ENCODE measurements around the gene HDAC4.

The HDAC4 gene

DNA sequence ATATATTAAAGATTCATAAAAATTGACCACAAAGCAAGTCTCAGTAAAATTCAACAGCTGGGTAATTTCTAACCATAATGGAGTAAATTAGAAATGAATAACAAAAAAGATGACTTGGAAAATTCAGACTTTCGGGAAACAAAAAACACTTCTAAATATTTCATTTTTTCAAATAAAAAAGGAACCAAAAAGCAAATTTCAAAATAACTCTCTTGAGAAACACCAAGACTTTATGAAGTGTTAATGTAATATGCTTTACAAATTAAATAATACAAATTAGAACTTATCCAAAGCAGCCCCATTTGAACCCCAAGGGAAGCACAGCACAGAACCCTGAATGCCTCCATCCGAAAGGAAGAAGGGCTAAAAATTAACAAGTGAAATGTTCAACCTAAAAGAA lies 175.9 kb downstream of the HDAC4 start:
- Histone ChIP-seq H3K9me3 (ENCODE audit: control insufficient read depth in 5 of 5, low read length in 5 of 5) (no peaks in the 10 kb centered on the region), H3K27ac (ENCODE audit: low read depth, low read length) (peak overlapping the region; percentile 96), H3K27me3 (ENCODE audit: control insufficient read depth in 5 of 5, insufficient read depth in 4 of 5, low read length in 5 of 5) (no peaks in the 10 kb centered on the region), H3K9ac (ENCODE audit: low read length in 5 of 5) (peak overlapping the region in 1 of 5 donors; percentile 57), H3K4me3 (ENCODE audit: low read depth in 1 of 5, low read length in 5 of 5) (no peak overlapping the region), H3K4me1 (ENCODE audit: control insufficient read depth in 5 of 5, insufficient read depth in 5 of 5, low read length in 5 of 5) (peaks cover 33 to 75% (median 69%) of the 10 kb centered on the region in 5 donors), H3K36me3 (ENCODE audit: control insufficient read depth in 5 of 5, insufficient read depth in 5 of 5, low read length in 5 of 5) (no peaks in the 10 kb centered on the region)

DNA sequence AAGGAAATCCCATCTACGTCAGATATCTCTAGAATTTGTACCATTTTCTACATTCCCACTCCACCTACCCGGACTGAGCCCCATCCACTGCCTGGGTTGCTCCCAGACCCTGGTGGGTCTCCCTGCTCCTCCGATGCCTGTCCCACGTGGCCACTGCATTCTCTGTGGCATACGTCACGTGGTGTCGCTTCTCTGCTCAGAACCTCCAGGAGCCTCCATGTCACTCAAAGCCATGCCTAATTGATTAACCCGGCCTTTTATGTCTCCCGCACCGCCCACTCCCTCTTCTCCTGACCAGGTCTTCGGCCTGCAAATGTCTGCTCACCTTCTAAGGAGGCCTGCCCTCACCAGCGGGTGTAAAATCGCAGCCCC lies 176.6 kb downstream of the HDAC4 start:
- peaks cover 33 to 73% (median 69%) of the 10 kb centered on the region in 5 donors for H3K4me1 ChIP-seq (ENCODE audit: control insufficient read depth in 5 of 5, insufficient read depth in 5 of 5, low read length in 5 of 5)
- H3K4me3 ChIP-seq (ENCODE audit: low read depth in 1 of 5, low read length in 5 of 5), result no peak overlapping the region
- H3K27ac ChIP-seq (ENCODE audit: low read depth, low read length), result peak overlapping the region; percentile 96
- H3K9me3 ChIP-seq (ENCODE audit: control insufficient read depth in 5 of 5, low read length in 5 of 5), result no peaks in the 10 kb centered on the region
- no peaks in the 10 kb centered on the region for H3K36me3 ChIP-seq (ENCODE audit: control insufficient read depth in 5 of 5, insufficient read depth in 5 of 5, low read length in 5 of 5)
- peak overlapping the region in 1 of 5 donors; percentile 89 for H3K9ac ChIP-seq (ENCODE audit: low read length in 5 of 5)
- no peaks in the 10 kb centered on the region for H3K27me3 ChIP-seq (ENCODE audit: control insufficient read depth in 5 of 5, insufficient read depth in 4 of 5, low read length in 5 of 5)

DNA sequence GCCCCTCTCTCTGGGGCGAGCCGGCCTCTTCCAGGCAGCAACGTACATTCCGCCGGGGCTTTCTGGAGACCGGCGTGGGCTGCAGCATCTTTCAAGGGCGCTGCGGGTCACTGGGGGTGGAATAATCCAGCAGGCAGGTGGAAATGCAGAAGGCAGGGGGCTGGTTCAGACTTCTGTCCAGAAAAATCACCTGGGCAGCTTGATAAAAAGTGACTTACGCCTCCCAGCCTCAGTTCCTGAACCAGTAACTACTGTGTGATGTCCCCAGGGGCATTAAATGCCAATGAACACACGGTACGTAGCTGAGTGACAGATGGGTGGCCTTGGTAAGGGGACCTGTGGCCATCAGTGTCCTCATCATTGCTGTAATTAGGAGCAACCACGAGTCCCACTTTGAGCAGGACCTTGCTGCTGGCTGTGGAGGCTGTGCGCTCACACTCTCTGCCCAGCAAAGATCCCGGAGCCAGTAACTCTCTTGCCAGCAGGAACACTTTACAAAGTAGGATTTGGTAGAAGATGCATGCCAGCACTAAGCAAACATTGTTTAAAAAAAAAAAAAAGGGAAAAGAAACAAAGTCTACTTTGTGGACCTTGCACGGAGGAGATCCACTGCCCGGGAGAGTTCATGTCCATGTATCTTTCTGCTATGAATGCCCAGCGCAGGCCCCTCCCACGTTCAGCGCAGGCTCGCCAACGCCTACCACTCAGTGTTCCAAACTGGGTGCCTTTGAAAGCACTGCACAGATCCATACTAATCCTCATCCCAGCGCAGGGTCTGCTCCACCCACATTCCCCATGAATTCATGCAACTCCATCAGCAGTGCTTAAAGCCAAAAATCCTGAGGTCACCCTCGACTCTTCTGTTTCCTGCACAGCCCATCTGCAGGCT lies 177.3 kb downstream of the HDAC4 start:
- H3K9ac ChIP-seq (ENCODE audit: low read length in 5 of 5), result peak overlapping the region in 2 of 5 donors; percentile 53 to 89
- H3K27me3 ChIP-seq (ENCODE audit: control insufficient read depth in 5 of 5, insufficient read depth in 4 of 5, low read length in 5 of 5), result no peaks in the 10 kb centered on the region
- H3K27ac ChIP-seq (ENCODE audit: low read depth, low read length), result peak overlapping the region; percentile 96
- no peaks in the 10 kb centered on the region for H3K36me3 ChIP-seq (ENCODE audit: control insufficient read depth in 5 of 5, insufficient read depth in 5 of 5, low read length in 5 of 5)
- H3K4me1 ChIP-seq (ENCODE audit: control insufficient read depth in 5 of 5, insufficient read depth in 5 of 5, low read length in 5 of 5), result peaks cover 33 to 73% (median 69%) of the 10 kb centered on the region in 5 donors
- H3K9me3 ChIP-seq (ENCODE audit: control insufficient read depth in 5 of 5, low read length in 5 of 5), result no peaks in the 10 kb centered on the region
- H3K4me3 ChIP-seq (ENCODE audit: low read depth in 1 of 5, low read length in 5 of 5), result peak overlapping the region in 2 of 5 donors; percentile 43 to 62

GRCh38 chr2:239222706-239223309 lies 178.0 kb downstream of the HDAC4 start:
- H3K4me3 ChIP-seq (ENCODE audit: low read depth in 1 of 5, low read length in 5 of 5), result peak overlapping the region in 1 of 5 donors; percentile 43
- H3K27ac ChIP-seq (ENCODE audit: low read depth, low read length), result peak overlapping the region; percentile 96
- H3K36me3 ChIP-seq (ENCODE audit: control insufficient read depth in 5 of 5, insufficient read depth in 5 of 5, low read length in 5 of 5), result no peaks in the 10 kb centered on the region
- H3K9ac ChIP-seq (ENCODE audit: low read length in 5 of 5), result peak overlapping the region in 2 of 5 donors; percentile 63 to 89
- H3K9me3 ChIP-seq (ENCODE audit: control insufficient read depth in 5 of 5, low read length in 5 of 5), result no peaks in the 10 kb centered on the region
- H3K27me3 ChIP-seq (ENCODE audit: control insufficient read depth in 5 of 5, insufficient read depth in 4 of 5, low read length in 5 of 5), result no peaks in the 10 kb centered on the region
- H3K4me1 ChIP-seq (ENCODE audit: control insufficient read depth in 5 of 5, insufficient read depth in 5 of 5, low read length in 5 of 5), result peaks cover 33 to 71% (median 65%) of the 10 kb centered on the region in 5 donors

GRCh38 chr2:239222312-239222660 lies 178.5 kb downstream of the HDAC4 start:
- H3K9ac ChIP-seq (ENCODE audit: low read length in 5 of 5), result peak overlapping the region in 3 of 5 donors; percentile 0 to 89 (median 75)
- H3K4me3 ChIP-seq (ENCODE audit: low read depth in 1 of 5, low read length in 5 of 5), result peak overlapping the region in 3 of 5 donors; percentile 22 to 62 (median 33)
- H3K9me3 ChIP-seq (ENCODE audit: control insufficient read depth in 5 of 5, low read length in 5 of 5), result no peaks in the 10 kb centered on the region
- peak overlapping the region; percentile 96 for H3K27ac ChIP-seq (ENCODE audit: low read depth, low read length)
- H3K27me3 ChIP-seq (ENCODE audit: control insufficient read depth in 5 of 5, insufficient read depth in 4 of 5, low read length in 5 of 5), result no peaks in the 10 kb centered on the region
- peaks cover 31 to 65% (median 60%) of the 10 kb centered on the region in 5 donors for H3K4me1 ChIP-seq (ENCODE audit: control insufficient read depth in 5 of 5, insufficient read depth in 5 of 5, low read length in 5 of 5)
- no peaks in the 10 kb centered on the region for H3K36me3 ChIP-seq (ENCODE audit: control insufficient read depth in 5 of 5, insufficient read depth in 5 of 5, low read length in 5 of 5)

DNA sequence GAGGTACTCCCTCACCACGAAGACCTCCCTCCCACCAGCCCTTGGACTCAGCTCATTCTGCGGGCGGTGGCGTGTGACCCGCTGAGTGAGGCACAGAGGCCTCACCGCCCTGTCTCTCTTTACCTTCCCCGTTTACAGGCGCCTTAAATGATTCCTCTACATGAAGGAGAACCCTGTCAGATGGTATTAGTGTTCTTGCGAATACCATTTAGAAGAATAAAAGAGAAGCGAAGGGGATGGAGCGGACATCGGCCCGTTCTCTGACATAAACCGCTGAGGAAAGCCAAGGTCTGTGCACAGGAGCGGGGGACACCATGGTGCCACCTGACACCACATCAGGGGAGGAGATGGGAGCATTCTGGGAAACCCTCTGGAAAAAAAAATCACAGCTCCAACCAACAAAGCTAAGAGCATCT lies 179.8 kb downstream of the HDAC4 start:
- no peaks in the 10 kb centered on the region for H3K9me3 ChIP-seq (ENCODE audit: control insufficient read depth in 5 of 5, low read length in 5 of 5)
- no peaks in the 10 kb centered on the region for H3K36me3 ChIP-seq (ENCODE audit: control insufficient read depth in 5 of 5, insufficient read depth in 5 of 5, low read length in 5 of 5)
- no peak overlapping the region for H3K4me3 ChIP-seq (ENCODE audit: low read depth in 1 of 5, low read length in 5 of 5)
- H3K27me3 ChIP-seq (ENCODE audit: control insufficient read depth in 5 of 5, insufficient read depth in 4 of 5, low read length in 5 of 5), result no peaks in the 10 kb centered on the region
- H3K9ac ChIP-seq (ENCODE audit: low read length in 5 of 5), result peak overlapping the region in 3 of 5 donors; percentile 0 to 89 (median 75)
- peak overlapping the region; percentile 96 for H3K27ac ChIP-seq (ENCODE audit: low read depth, low read length)
- H3K4me1 ChIP-seq (ENCODE audit: control insufficient read depth in 5 of 5, insufficient read depth in 5 of 5, low read length in 5 of 5), result peaks cover 26 to 54% (median 50%) of the 10 kb centered on the region in 5 donors

GRCh38 chr2:239220341-239220740 lies 180.5 kb downstream of the HDAC4 start:
- H3K9me3 ChIP-seq (ENCODE audit: control insufficient read depth in 5 of 5, low read length in 5 of 5), result no peaks in the 10 kb centered on the region
- peaks cover 20 to 47% (median 44%) of the 10 kb centered on the region in 5 donors for H3K4me1 ChIP-seq (ENCODE audit: control insufficient read depth in 5 of 5, insufficient read depth in 5 of 5, low read length in 5 of 5)
- no peak overlapping the region for H3K9ac ChIP-seq (ENCODE audit: low read length in 5 of 5)
- no peaks in the 10 kb centered on the region for H3K36me3 ChIP-seq (ENCODE audit: control insufficient read depth in 5 of 5, insufficient read depth in 5 of 5, low read length in 5 of 5)
- peak overlapping the region; percentile 96 for H3K27ac ChIP-seq (ENCODE audit: low read depth, low read length)
- no peak overlapping the region for H3K4me3 ChIP-seq (ENCODE audit: low read depth in 1 of 5, low read length in 5 of 5)
- no peaks in the 10 kb centered on the region for H3K27me3 ChIP-seq (ENCODE audit: control insufficient read depth in 5 of 5, insufficient read depth in 4 of 5, low read length in 5 of 5)

- Histone ChIP-seq H3K4me3 (ENCODE audit: low read depth in 1 of 5, low read length in 5 of 5) (no peak overlapping the region), H3K9ac (ENCODE audit: low read length in 5 of 5) (no peak overlapping the region), H3K27ac (ENCODE audit: low read depth, low read length) (no peak overlapping the region), H3K9me3 (ENCODE audit: control insufficient read depth in 5 of 5, low read length in 5 of 5) (no peaks in the 10 kb centered on the region), H3K36me3 (ENCODE audit: control insufficient read depth in 5 of 5, insufficient read depth in 5 of 5, low read length in 5 of 5) (no peaks in the 10 kb centered on the region), H3K4me1 (ENCODE audit: control insufficient read depth in 5 of 5, insufficient read depth in 5 of 5, low read length in 5 of 5) (peaks cover 2 to 20% (median 12%) of the 10 kb centered on the region in 5 donors), H3K27me3 (ENCODE audit: control insufficient read depth in 5 of 5, insufficient read depth in 4 of 5, low read length in 5 of 5) (no peaks in the 10 kb centered on the region)
Observed at GRCh38 chr2:239216614-239217273, 184.1 kb downstream of the HDAC4 start.

DNA sequence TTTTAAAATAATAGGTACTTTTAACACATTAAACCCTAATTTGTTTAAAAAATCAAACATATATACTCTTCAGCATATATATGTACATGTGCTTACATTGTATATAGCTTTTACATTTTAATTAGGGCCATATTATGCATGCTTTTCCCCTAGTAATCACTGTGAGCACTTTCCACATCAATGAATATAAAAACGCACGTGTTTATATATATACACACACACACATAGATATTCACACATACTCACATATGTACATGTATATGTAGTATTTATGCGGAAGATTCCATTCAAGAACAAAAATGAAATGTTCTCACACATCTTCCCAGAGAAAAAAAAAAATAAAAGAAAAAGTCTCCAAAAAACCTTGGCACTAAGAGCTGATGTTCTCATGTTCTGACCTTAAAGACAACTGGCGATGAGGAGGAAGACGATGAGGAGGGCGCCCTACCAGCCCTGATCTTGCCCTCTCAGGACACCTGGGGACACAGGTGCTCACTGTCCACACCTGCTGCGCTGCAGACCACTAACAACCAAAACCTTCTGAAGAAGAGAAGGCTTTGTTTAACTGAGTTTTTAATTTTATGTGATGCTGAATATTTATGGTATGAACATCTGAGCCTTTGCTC lies 184.7 kb downstream of the HDAC4 start:
- H3K4me3 ChIP-seq (ENCODE audit: low read depth in 1 of 5, low read length in 5 of 5), result no peak overlapping the region
- H3K9ac ChIP-seq (ENCODE audit: low read length in 5 of 5), result no peak overlapping the region
- H3K27me3 ChIP-seq (ENCODE audit: control insufficient read depth in 5 of 5, insufficient read depth in 4 of 5, low read length in 5 of 5), result no peaks in the 10 kb centered on the region
- no peak overlapping the region for H3K27ac ChIP-seq (ENCODE audit: low read depth, low read length)
- peaks cover under 1 to 13% (median 6%) of the 10 kb centered on the region in 5 donors for H3K4me1 ChIP-seq (ENCODE audit: control insufficient read depth in 5 of 5, insufficient read depth in 5 of 5, low read length in 5 of 5)
- H3K36me3 ChIP-seq (ENCODE audit: control insufficient read depth in 5 of 5, insufficient read depth in 5 of 5, low read length in 5 of 5), result no peaks in the 10 kb centered on the region
- H3K9me3 ChIP-seq (ENCODE audit: control insufficient read depth in 5 of 5, low read length in 5 of 5), result no peaks in the 10 kb centered on the region
